Embryonic facial prominence (tissue), 1 donor: ENCODE data around the gene PLB1.

Experiments
- DNase-seq: peaks from one replicate; pipeline ENCODE4 v3.0.0-alpha.2; 2016; ENCODE audit errors: extremely low spot score

Gene PLB1

GRCh38 chr2:28628506-28628905 lies 132.6 kb downstream of the PLB1 start:
- no peak for DNase-seq

DNA sequence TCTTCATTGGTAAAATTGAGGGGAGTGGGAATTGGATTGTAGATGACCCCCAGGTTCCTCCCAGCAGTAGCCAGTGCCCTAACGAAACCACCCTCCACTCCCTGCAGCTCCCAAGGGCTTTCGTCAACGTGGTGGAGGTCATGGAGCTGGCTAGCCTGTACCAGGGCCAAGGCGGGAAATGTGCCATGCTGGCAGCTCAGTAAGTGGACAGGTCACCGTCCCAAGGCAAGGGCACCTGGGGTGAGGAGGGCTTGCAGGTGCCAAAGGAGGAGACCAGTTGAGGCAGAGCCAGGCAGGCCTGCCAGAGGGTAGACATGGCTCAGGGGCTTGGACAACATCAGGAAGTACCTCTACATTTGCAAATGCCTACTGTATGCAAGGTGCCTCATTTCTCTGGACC lies 133.1 kb downstream of the PLB1 start:
- no peak for DNase-seq

- no peak for DNase-seq
Observed at GRCh38 chr2:28629910-28630309, 134.1 kb downstream of the PLB1 start.

- no peak for DNase-seq
Observed at GRCh38 chr2:28630341-28630740, 134.5 kb downstream of the PLB1 start.

DNA sequence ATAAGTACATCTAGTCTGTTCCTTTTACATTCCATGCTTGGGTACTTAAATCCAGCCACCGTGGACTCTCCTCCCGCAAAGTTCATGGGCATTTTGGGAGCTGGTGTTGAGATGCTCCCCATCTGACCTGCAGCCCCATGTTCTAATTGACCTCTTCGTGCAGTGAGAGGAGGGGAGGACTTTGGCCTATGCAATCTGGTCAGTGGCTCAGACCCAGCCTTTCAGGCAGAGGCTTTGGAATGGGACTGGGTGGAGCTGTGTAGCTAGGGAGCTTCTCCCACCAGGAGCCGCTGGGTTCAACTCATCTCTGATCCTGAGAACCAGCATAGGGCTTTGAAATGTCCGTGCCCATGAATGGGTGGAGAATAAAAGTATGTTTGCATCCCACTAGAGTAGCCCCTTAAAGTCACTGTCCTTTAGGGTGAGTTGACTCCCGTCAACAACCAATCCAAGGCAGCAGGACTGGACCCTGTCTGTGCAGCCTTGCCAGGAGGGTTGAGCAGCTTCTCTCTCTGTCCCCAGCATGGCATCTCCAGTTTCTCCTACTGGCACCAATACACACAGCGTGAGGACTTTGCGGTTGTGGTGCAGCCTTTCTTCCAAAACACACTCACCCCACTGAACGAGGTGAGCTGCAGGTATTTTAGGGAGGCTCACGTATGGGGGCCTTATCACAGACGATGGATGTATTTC lies 135.8 kb downstream of the PLB1 start:
- no peak for DNase-seq

DNA sequence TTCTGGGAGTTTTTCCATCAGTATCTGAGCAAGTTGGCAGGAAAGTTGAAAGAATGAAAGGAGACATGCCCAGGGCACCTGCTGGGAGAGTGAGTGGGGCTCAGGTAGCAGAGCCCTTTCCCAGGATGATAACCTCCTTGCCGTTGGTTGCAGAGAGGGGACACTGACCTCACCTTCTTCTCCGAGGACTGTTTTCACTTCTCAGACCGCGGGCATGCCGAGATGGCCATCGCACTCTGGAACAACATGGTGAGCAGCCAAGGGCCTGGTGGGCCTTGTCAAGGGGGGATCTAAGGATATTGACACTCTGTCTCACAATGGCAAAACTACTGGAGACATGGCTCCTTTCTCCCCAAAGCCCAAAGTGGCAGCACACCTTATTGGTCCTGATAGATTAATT lies 136.9 kb downstream of the PLB1 start:
- DNase-seq: no peak

GRCh38 chr2:28633204-28633603 lies 137.3 kb downstream of the PLB1 start:
- no peak for DNase-seq

GRCh38 chr2:28633746-28634145 lies 137.9 kb downstream of the PLB1 start:
- DNase-seq: no peak

DNA sequence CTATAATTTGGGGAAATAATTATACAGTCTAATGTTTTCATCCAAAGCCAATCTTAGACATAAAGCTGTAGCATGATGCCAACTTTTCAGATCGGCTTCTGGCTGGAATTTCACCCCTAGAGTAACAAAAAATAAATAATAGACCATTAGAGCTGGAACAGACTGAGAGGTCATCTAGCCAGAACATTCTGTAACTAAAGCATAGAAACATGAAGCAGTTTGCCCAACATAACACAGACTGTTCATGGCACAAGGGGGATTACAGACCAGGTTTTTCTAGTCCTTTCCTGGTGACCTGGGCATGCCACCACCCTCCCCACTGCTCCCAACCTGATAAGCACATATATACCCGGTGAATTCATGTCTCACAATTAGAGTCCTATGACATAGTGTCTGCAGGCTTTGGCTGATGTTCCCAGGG lies 139.3 kb downstream of the PLB1 start:
- no peak for DNase-seq

GRCh38 chr2:28636491-28636890 lies 140.6 kb downstream of the PLB1 start:
- DNase-seq: no peak

GRCh38 chr2:28637066-28638047 lies 141.5 kb downstream of the PLB1 start:
- DNase-seq: no peak

DNA sequence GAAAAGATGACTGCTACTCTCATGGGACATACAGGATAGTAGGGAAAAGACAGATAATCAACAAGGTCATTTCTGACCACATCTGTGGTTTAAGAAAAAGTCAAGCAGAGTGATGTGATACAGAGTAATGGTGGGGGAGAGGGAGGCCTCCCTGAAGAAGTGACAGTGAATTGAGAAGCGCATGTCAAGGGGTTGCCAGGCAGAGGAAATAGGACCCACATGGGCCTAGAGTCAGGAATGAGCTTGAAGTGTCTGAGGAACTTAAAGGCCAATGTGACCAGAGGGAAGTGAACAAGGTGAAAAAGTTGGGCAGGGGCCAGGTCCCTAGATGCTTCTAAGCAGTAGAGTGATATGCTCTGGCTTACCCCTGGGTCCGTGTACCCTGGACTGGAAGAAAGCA lies 142.2 kb downstream of the PLB1 start:
- DNase-seq: no peak

DNA sequence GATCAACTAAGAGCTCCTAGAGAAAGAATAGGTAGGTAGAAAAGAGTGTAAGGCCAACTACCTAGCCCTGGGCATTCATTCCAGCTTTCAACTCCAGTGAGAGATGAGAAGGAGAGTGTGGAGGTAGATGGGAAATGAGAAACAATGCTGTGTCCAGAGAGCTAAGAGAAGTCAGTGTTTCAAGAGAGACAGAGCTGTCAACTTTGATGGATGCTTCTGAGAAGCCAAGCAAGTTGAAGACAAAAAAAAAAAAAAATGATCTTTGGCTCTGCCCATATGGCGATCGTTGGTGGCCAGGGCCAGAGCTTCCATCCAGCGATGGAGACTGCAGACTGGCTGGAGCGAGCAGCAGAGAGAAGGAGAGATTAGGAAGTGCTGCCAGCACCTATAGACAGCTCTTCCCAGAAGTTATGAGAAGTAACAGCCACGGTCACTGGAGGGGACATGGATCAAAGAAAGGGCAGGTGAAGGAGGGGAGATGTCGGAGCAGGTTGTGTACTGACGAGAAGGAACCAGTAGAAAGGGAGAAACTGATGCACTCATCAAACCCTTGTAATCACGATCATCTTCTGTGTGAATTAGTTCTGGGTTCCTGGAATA lies 143.3 kb downstream of the PLB1 start:
- DNase-seq: no peak

- DNase-seq: no peak
Observed at GRCh38 chr2:28639836-28640235, 144.0 kb downstream of the PLB1 start.

DNA sequence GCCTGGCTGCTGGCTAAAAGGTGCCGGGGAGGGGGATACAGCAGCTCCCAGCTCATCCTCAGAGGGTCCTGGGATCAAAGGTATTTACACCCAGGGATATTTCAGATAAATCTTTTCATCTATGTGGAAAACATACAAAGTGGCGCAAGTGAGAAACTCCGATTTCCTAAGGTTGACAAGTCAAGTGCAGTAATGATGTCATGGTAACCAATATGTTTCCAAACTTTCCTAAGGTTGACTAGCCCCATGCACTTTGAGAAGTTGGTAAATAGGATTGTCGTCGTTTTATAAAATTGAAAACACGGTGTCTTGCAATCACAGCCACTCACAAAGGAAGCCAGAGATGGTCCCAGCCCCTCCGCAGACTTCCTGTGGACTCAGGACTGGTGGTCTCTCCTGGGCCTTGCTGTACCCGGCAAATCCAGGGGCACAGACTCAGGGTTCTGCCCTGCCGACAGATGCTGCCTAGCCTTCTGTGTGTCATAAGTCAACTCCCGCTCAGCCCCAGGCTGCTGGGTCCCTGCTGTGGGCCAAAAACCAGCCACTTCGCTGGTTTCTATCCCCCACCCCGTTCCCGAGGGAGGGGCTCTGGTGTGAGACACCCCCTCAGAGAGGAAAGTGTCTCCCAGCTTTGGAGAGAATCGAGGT lies 144.5 kb downstream of the PLB1 start:
- no peak for DNase-seq

DNA sequence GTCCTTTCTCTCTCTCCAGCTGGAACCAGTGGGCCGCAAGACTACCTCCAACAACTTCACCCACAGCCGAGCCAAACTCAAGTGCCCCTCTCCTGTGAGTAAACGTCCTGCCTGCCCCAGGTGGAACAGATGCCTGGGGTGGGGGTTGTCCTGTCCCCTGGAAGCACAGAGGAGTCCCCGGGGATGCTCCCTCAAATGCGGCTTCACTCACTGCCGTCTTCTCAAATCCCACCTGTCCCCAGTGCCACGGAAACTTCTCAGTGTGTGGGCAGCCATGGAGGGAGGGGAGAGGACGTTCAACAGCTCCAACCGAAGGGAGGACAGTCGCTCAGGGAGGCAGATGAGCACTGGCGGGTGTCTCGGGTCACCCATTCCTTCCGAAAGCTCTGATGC lies 145.0 kb downstream of the PLB1 start:
- DNase-seq: no peak

DNA sequence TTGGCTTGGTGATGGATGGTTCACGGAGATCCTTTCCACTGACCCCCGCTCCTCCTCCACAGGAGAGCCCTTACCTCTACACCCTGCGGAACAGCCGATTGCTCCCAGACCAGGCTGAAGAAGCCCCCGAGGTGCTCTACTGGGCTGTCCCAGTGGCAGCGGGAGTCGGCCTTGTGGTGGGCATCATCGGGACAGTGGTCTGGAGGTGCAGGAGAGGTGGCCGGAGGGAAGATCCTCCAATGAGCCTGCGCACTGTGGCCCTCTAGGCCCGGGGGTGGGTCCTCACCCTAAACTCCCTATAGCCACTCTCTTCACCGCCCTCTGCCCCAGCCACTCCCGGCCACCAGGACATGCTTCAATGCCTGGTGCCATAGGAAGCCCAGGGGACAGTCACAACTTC lies 146.9 kb downstream of the PLB1 start:
- DNase-seq: no peak

GRCh38 chr2:28643327-28643726 lies 147.5 kb downstream of the PLB1 start:
- DNase-seq: no peak

DNA sequence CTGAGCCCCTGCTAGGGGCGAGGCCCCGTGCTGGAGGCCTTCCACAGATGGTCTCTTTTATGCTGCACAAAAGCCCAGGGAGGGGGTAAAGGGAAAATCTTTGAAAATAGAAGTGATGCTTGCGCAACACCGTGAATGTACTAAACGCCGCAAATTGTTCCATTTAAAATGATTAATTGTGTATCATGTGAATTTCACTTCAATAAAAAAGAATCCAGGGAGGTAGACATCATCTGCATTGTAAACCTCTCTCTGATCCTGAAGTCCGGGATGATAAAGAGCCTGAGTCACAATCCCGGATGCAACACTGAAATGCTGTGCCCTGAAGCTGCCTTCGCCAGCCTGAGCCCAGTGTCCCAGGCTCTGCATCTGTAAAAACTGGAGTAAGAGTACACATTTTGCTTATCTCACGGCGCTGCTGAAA lies 148.1 kb downstream of the PLB1 start:
- no peak for DNase-seq

GRCh38 chr2:28644760-28645159 lies 148.9 kb downstream of the PLB1 start:
- DNase-seq: no peak

DNA sequence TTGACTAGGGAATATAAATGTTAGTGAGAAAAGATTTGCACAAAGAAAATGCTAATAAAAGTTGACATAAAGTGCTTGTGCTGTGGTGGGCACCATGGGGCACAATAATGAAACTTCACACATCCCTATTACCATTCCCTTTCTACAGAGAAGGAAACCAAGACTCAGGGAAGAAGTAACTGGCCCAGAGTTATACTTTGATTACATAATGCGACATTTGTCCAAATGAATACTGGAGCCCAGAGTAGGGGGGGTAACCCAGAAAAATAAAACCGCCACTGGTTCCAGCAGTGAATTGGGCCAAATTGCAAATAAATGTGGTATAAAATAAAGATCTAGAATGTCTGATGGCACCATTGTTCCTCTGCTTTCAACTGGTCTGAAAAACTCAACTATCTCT lies 149.7 kb downstream of the PLB1 start:
- DNase-seq: no peak

DNA sequence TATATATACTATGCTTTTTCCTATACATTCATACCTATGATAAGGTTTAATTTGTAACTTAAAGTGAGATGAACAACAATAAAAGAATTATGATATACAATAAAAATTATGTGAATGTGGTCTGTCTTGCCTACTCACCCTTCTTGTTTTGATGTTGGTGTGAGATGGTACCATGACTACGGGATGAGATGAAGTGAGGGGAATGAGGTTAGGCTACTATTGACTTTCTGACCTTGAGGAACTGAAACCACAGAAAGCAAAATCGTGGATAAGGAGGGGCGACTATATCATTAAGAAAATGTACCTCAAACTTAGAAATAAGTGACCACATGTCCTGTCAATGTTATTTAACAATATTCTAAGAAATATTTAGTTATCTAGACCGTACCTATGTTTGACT lies 151.8 kb downstream of the PLB1 start:
- no peak for DNase-seq
